Caco-2 (cell line): ENCODE data around the gene DDO. TPM values are rescaled to one million over a fixed set of nuclear protein-coding genes. Genes with fewer than 3 reads are reported as not detected.

ENCODE experiments used
- BruUV-seq: library from RNA; stranded (reverse); fragments of 400-500 nt; replicated peaks from 2 replicates; lab custom pipeline; 2021; lab: Mats Ljungman, UMichigan
- CTCF ChIA-PET: fragments of 300-600 bp; sonication (Branson Sonifier 250); formaldehyde crosslinking; loops from one replicate; lab custom pipeline; 2022; ENCODE audit warnings: antibody characterized with exemption; lab: Charles Lee
- POLR2A ChIA-PET: fragments of 300-600 bp; sonication (Branson Sonifier 250); formaldehyde crosslinking; loops from one replicate; lab custom pipeline; 2022; ENCODE audit warnings: antibody characterized with exemption; lab: Charles Lee
- DNase-seq, 2 experiments: peaks; one replicate each; pipeline versions ENCODE4 v3.0.0 to v3.0.0-alpha.2; 2020 to 2022
- H3K27me3 ChIP-seq: replicated peaks from 2 replicates; pipeline ENCODE4 v1.6.0; 2011; ENCODE audit warnings: low read length; ENCODE audit not compliant: control insufficient read depth, insufficient read depth
- H3K36me3 ChIP-seq: 2 replicates; pipeline ENCODE4 v1.5.1; 2011; ENCODE audit warnings: low read length; ENCODE audit not compliant: control insufficient read depth, insufficient read depth
- H3K4me1 ChIP-seq: fragments of 250-450 bp; sonication (Bioruptor Pico); 2 replicates; pipeline ENCODE4 v1.5.1; 2020; ENCODE audit warnings: mild to moderate bottlenecking
- H3K4me3 ChIP-seq: 2 replicates; pipeline ENCODE4 v1.5.1; 2011; ENCODE audit warnings: low read depth, mild to moderate bottlenecking, control low read depth, low read length
- H3K9me3 ChIP-seq: fragments of 250-450 bp; sonication (Bioruptor Pico); 2 replicates; pipeline ENCODE4 v1.5.1; 2020; ENCODE audit warnings: mild to moderate bottlenecking, moderate library complexity
- H3K27ac Mint-ChIP-seq: one replicate; pipeline ENCODE4 v1.8.0; 2022; ENCODE audit warnings: mixed read lengths; ENCODE audit not compliant: unreplicated experiment
- H3K27me3 Mint-ChIP-seq: one replicate; pipeline ENCODE4 v1.8.0; 2022; ENCODE audit warnings: mixed read lengths; ENCODE audit not compliant: insufficient read depth, unreplicated experiment
- H3K36me3 Mint-ChIP-seq: one replicate; pipeline ENCODE4 v1.8.0; 2022; ENCODE audit warnings: mild to moderate bottlenecking, mixed read lengths; ENCODE audit not compliant: insufficient read depth, unreplicated experiment
- H3K4me1 Mint-ChIP-seq: one replicate; pipeline ENCODE4 v1.8.0; 2022; ENCODE audit warnings: low read depth, mixed read lengths; ENCODE audit not compliant: unreplicated experiment
- H3K4me3 Mint-ChIP-seq: one replicate; pipeline ENCODE4 v1.8.0; 2022; ENCODE audit warnings: mild to moderate bottlenecking, moderate library complexity, mixed read lengths; ENCODE audit not compliant: unreplicated experiment
- H3K9me3 Mint-ChIP-seq: one replicate; pipeline ENCODE4 v1.8.0; 2022; ENCODE audit warnings: mixed read lengths; ENCODE audit not compliant: unreplicated experiment
- intact Hi-C: fragments of 100-400 bp; cut with micrococcal nuclease; formaldehyde crosslinking; loops from one replicate; pipeline ENCODE4 v1.10.0; 2022; ENCODE audit not compliant: unreplicated experiment
- total RNA-seq: library from RNA; stranded (reverse); gene quantifications from 2 replicates; pipeline ENCODE4 v1.2.3, GENCODE V29; 2022
- TF ChIP-seq, protein P1 (sequence below), 2 experiments: fragments of 200-600 bp in 1 of 2; IDR thresholded peaks; 1 replicate in 1 of 2; 2 replicates in 1 of 2; pipeline versions ENCODE4 v1.5.1 to v1.8.0; 2011 to 2022; ENCODE audit warnings: antibody characterized with exemption in 1 of 2, control low read depth in 1 of 2, inconsistent platforms in 1 of 2, low read depth in 1 of 2, low read length in 1 of 2, mild to moderate bottlenecking in 1 of 2, moderate library complexity in 1 of 2; ENCODE audit not compliant: insufficient read depth in 1 of 2, severe bottlenecking in 1 of 2, unreplicated experiment in 1 of 2

DDO gene
- total RNA-seq, 1 experiment from 2014 or later: not detected

DNA sequence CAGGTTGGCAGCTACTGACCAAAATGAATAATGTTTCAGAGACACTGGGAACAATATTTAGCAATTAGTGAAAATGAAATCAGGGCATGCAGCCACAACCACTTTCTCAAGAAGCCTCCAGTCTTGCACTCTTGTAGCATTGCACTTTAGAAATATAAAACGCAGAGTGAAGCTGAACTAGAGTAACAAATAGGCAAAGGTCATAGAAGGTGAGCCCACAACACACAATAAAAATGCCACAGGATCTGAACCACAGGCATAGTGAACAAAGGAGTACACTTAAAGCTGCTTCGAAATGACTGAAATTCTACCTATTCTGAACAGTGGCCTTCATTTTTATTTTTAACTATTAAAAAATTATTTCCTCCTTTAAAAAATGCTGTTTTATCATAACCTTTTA lies 25.0 kb downstream of the DDO start:
- no TSS peak for BruUV-seq
- no peak overlapping the region for H3K27ac Mint-ChIP-seq

DNA sequence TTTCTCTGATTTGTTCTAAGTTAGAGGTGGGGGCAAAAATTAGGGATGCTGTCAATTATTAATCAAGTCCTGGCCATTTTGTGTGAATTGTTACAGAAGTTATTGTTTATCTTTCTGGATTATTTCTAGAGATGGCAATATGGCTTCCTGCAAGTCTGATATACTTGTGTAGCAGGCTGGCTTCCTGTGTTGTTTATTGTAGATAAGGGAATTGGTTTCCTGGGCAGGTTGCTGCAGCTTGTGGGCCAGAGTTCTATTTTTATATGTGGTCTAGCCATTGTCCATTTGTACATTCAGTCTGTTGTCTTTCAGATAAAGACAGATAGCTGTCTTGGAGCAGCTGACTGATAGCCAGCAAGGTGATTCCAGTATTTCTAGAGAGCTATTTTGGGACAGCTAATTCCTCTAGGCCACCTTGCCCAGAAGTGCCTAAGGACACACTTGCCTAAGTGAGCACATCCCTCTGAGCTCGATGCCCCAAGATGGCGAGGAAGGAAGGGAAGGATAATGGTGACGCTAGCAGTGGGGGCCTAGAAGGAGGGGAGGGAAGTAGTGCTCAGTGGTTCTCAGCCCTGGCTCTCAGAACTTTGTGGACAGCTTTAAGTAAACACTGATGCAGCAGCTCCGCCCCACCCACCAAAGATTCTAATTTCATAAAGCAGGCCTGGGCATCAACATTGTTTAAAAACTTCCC lies 25.5 kb downstream of the DDO start:
- ChIA-PET CTCF (interaction anchor here (0.5 to 4.2 kb wide), 8 partner anchors 11 to 674 kb away, joined by 3 to 22 read pairs (median 4); partner anchors contain the start of gene WASF1), POLR2A (no interaction called here)
- Mint-ChIP-seq H3K27ac (no peak overlapping the region), H3K4me1 (peaks cover 15% of the 10 kb centered on the region), H3K9me3 (no peaks in the 10 kb centered on the region), H3K36me3 (no peaks in the 10 kb centered on the region), H3K27me3 (no peaks in the 10 kb centered on the region), H3K4me3 (no peak overlapping the region)
- DNase-seq: peak in 1 of 2 experiments; percentile 32
- Histone ChIP-seq H3K4me3 (no peak overlapping the region), H3K4me1 (peaks cover 18% of the 10 kb centered on the region), H3K9me3 (no peaks in the 10 kb centered on the region), H3K36me3 (no peaks in the 10 kb centered on the region), H3K27me3 (no peaks in the 10 kb centered on the region)
- BruUV-seq: no TSS peak
- TF ChIP-seq, protein P1, sequence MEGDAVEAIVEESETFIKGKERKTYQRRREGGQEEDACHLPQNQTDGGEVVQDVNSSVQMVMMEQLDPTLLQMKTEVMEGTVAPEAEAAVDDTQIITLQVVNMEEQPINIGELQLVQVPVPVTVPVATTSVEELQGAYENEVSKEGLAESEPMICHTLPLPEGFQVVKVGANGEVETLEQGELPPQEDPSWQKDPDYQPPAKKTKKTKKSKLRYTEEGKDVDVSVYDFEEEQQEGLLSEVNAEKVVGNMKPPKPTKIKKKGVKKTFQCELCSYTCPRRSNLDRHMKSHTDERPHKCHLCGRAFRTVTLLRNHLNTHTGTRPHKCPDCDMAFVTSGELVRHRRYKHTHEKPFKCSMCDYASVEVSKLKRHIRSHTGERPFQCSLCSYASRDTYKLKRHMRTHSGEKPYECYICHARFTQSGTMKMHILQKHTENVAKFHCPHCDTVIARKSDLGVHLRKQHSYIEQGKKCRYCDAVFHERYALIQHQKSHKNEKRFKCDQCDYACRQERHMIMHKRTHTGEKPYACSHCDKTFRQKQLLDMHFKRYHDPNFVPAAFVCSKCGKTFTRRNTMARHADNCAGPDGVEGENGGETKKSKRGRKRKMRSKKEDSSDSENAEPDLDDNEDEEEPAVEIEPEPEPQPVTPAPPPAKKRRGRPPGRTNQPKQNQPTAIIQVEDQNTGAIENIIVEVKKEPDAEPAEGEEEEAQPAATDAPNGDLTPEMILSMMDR (IDR thresholded peaks at IDR 0.05; ENCODE audit: insufficient read depth in 1 of 2, low read depth in 1 of 2, low read length in 1 of 2, severe bottlenecking in 1 of 2, unreplicated experiment in 1 of 2): no peak
- intact Hi-C loops: loop anchor here (1.0 to 2.0 kb wide), 5 partner anchors 48 to 863 kb away; no protein-coding TSS in a partner anchor

More for the DNA sequence above, 25.0 kb downstream of the DDO start:
- H3K4me3 ChIP-seq: no peak overlapping the region
- no peak overlapping the region for H3K4me3 Mint-ChIP-seq
- no peak for DNase-seq
- intact Hi-C loops: loop anchor here (1.0 to 2.0 kb wide), 5 partner anchors 48 to 863 kb away; no protein-coding TSS in a partner anchor
- TF ChIP-seq, protein P1 (IDR thresholded peaks at IDR 0.05; ENCODE audit: insufficient read depth in 1 of 2, low read depth in 1 of 2, low read length in 1 of 2, severe bottlenecking in 1 of 2, unreplicated experiment in 1 of 2): no peak
- peaks cover 15% of the 10 kb centered on the region for H3K4me1 Mint-ChIP-seq
- H3K27me3 Mint-ChIP-seq: no peaks in the 10 kb centered on the region
- POLR2A ChIA-PET: no interaction called here
- no peaks in the 10 kb centered on the region for H3K36me3 ChIP-seq
- no peaks in the 10 kb centered on the region for H3K27me3 ChIP-seq
- H3K36me3 Mint-ChIP-seq: no peaks in the 10 kb centered on the region
- peaks cover 18% of the 10 kb centered on the region for H3K4me1 ChIP-seq
- CTCF ChIA-PET: interaction anchor here (0.5 to 4.2 kb wide), 7 partner anchors 49 to 674 kb away, joined by 3 to 22 read pairs (median 4); partner anchors contain the start of gene WASF1
- no peaks in the 10 kb centered on the region for H3K9me3 Mint-ChIP-seq
- H3K9me3 ChIP-seq: no peaks in the 10 kb centered on the region

DNA sequence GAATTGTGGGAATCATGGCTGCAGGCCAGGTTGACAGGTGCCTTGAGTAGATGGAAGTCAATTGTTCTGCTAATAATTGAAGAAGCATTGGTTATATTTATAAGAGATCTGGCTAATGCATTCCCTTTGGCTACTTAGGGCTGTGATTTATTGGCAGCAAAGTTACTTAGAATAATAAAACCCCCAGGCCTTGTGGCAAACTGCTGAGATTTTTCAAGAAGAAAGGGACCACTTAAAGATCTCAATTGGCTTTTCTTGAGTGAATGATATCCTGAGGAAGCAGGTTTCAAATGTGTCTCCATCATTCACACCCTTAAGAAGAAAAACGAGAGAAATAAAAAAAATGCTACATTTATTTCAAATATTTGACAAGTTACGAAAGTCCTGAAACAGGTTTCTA lies 27.4 kb downstream of the DDO start:
- intact Hi-C loops: no loop called here
- DNase-seq: no peak
- CTCF ChIA-PET: no interaction called here
- H3K27me3 Mint-ChIP-seq: no peaks in the 10 kb centered on the region
- no peak overlapping the region for H3K4me3 ChIP-seq
- no TSS peak for BruUV-seq
- H3K4me1 Mint-ChIP-seq: peaks cover 15% of the 10 kb centered on the region
- H3K9me3 Mint-ChIP-seq: no peaks in the 10 kb centered on the region
- no peaks in the 10 kb centered on the region for H3K9me3 ChIP-seq
- TF ChIP-seq, protein P1 (IDR thresholded peaks at IDR 0.05; ENCODE audit: insufficient read depth in 1 of 2, low read depth in 1 of 2, low read length in 1 of 2, severe bottlenecking in 1 of 2, unreplicated experiment in 1 of 2): no peak
- no peaks in the 10 kb centered on the region for H3K36me3 Mint-ChIP-seq
- POLR2A ChIA-PET: no interaction called here
- H3K36me3 ChIP-seq: no peaks in the 10 kb centered on the region
- no peaks in the 10 kb centered on the region for H3K27me3 ChIP-seq
- peaks cover 18% of the 10 kb centered on the region for H3K4me1 ChIP-seq
- H3K4me3 Mint-ChIP-seq: no peak overlapping the region
- no peak overlapping the region for H3K27ac Mint-ChIP-seq
